ENCODE results near the gene WWTR1. TPM values are rescaled to one million over a fixed set of nuclear protein-coding genes. Genes with fewer than 3 reads are reported as not detected.
A peak's percentile ranks its signal among the peaks of the same experiment; 100 is the strongest.

The WWTR1 gene
- total RNA-seq, 1 donor from 2014 or later: 87.7 TPM

GRCh38 chr3:149599236-149599635 is 58.6 kb downstream of the WWTR1 start:
- H3K36me3 ChIP-seq: no peaks in the 10 kb centered on the region
- no peaks in the 10 kb centered on the region for H3K27me3 ChIP-seq
- H3K9me3 ChIP-seq: no peaks in the 10 kb centered on the region
- ATAC-seq (no peak), DNase-seq (no peak)
- intact Hi-C loops (cut with DNase I): no loop called here
- peaks cover 25% of the 10 kb centered on the region for H3K4me1 ChIP-seq
- no peak overlapping the region for H3K4me3 ChIP-seq
- TF ChIP-seq CTCF (IDR thresholded peaks at IDR 0.05): no peak
- H3K27ac ChIP-seq: no peak overlapping the region

GRCh38 chr3:149596134-149596770 is 61.6 kb downstream of the WWTR1 start:
- H3K36me3 ChIP-seq: no peaks in the 10 kb centered on the region
- H3K4me3 ChIP-seq: no peak overlapping the region
- intact Hi-C loops (cut with DNase I): no loop called here
- peak; percentile 61 for ATAC-seq
- H3K4me1 ChIP-seq: peaks cover 18% of the 10 kb centered on the region
- DNase-seq: no peak
- no peak overlapping the region for H3K27ac ChIP-seq
- H3K27me3 ChIP-seq: no peaks in the 10 kb centered on the region
- no peak for TF ChIP-seq CTCF (IDR thresholded peaks at IDR 0.05)
- H3K9me3 ChIP-seq: no peaks in the 10 kb centered on the region

- intact Hi-C loops (cut with DNase I): no loop called here
- Histone ChIP-seq H3K4me1 (peaks cover 26% of the 10 kb centered on the region), H3K27ac (no peak overlapping the region), H3K9me3 (no peaks in the 10 kb centered on the region), H3K4me3 (no peak overlapping the region), H3K36me3 (no peaks in the 10 kb centered on the region), H3K27me3 (no peaks in the 10 kb centered on the region)
- TF ChIP-seq CTCF (IDR thresholded peaks at IDR 0.05): no peak
- no peak for ATAC-seq
- no peak for DNase-seq
Observed at GRCh38 chr3:149593418-149594160, 64.2 kb downstream of the WWTR1 start.

- intact Hi-C loops (cut with DNase I): no loop called here
- DNase-seq (no peak), ATAC-seq (peak; percentile 41)
- Histone ChIP-seq H3K9me3 (no peaks in the 10 kb centered on the region), H3K27ac (no peak overlapping the region), H3K4me1 (peaks cover 28% of the 10 kb centered on the region), H3K4me3 (no peak overlapping the region), H3K27me3 (no peaks in the 10 kb centered on the region), H3K36me3 (no peaks in the 10 kb centered on the region)
- TF ChIP-seq CTCF (IDR thresholded peaks at IDR 0.05): no peak
Observed at GRCh38 chr3:149592758-149593240, 65.0 kb downstream of the WWTR1 start.

- DNase-seq (no peak), ATAC-seq (no peak)
- Histone ChIP-seq H3K9me3 (no peaks in the 10 kb centered on the region), H3K36me3 (no peaks in the 10 kb centered on the region), H3K27ac (no peak overlapping the region), H3K4me1 (peaks cover 28% of the 10 kb centered on the region), H3K27me3 (no peaks in the 10 kb centered on the region), H3K4me3 (no peak overlapping the region)
- intact Hi-C loops (cut with DNase I): no loop called here
- no peak for TF ChIP-seq CTCF (IDR thresholded peaks at IDR 0.05)
Observed at GRCh38 chr3:149590691-149591441, 67.0 kb downstream of the WWTR1 start.
